ENCODE results near the gene RECK. TPM values are rescaled to one million over a fixed set of nuclear protein-coding genes. Genes with fewer than 3 reads are reported as not detected.
"Not testable (repeated sequence)": the region's sequence is repeated elsewhere in the genome, so short reads cannot be mapped to it uniquely, and the experiment has no call there.

Gene RECK
- total RNA-seq, 1 experiment from 2014 or later, result 2.1 TPM

- peaks cover 10% of the 10 kb centered on the region for H3K4me1 ChIP-seq (replicated peaks; ENCODE audit: insufficient read depth)
- intact Hi-C loops (cut with micrococcal nuclease; ENCODE audit: unreplicated experiment), result no loop called here
- no peak overlapping the region for H2AFZ ChIP-seq
- no peak overlapping the region for H3K4me2 ChIP-seq
- no peaks in the 10 kb centered on the region; the same call in 1 of the 2 replicates for H3K9me3 ChIP-seq (ENCODE audit: insufficient read depth, low read depth)
- H3K79me2 ChIP-seq (ENCODE audit: low read depth), result no peaks in the 10 kb centered on the region
- TF ChIP-seq CTCF (conservative IDR thresholded peaks at IDR 0.05), result no peak
- TF ChIP-seq EZH2 (IDR thresholded peaks at IDR 0.05; ENCODE audit: low read depth), result no peak
- H4K20me1 ChIP-seq (ENCODE audit: insufficient read depth), result no peaks in the 10 kb centered on the region
- BruUV-seq (replicated peaks), result no TSS peak
- no peaks in the 10 kb centered on the region for H3K36me3 ChIP-seq (ENCODE audit: low read depth)
- no peaks in the 10 kb centered on the region for H3F3A ChIP-seq (ENCODE audit: insufficient read depth, low read depth)
- no peak for DNase-seq
- no peak overlapping the region for H3K4me3 ChIP-seq
- H3K9me2 ChIP-seq (ENCODE audit: insufficient read depth), result no peaks in the 10 kb centered on the region
- ChIA-PET CTCF (interaction anchor here (1.1 kb wide), 1 partner anchor 10 kb away, joined by 3 read pairs; no protein-coding TSS in a partner anchor), POLR2A (ENCODE audit: unreplicated experiment) (no interaction called here)
- no peaks in the 10 kb centered on the region for H3K27me3 ChIP-seq (ENCODE audit: insufficient read depth, low read depth)
- no peak overlapping the region for H3K27ac ChIP-seq
Measured at GRCh38 chr9:36156116-36156515, 119.4 kb downstream of the RECK start.

- POLR2A ChIA-PET (ENCODE audit: unreplicated experiment), result no interaction called here
- no peak overlapping the region for H3K27ac ChIP-seq
- H3K79me2 ChIP-seq (ENCODE audit: low read depth), result no peaks in the 10 kb centered on the region
- DNase-seq, result no peak
- no TSS peak for BruUV-seq (replicated peaks)
- CTCF ChIA-PET, result no interaction called here
- no peaks in the 10 kb centered on the region; the same call in 1 of the 2 replicates for H3K9me3 ChIP-seq (ENCODE audit: insufficient read depth, low read depth)
- TF ChIP-seq EZH2 (IDR thresholded peaks at IDR 0.05; ENCODE audit: low read depth) (no peak), CTCF (conservative IDR thresholded peaks at IDR 0.05) (no peak)
- H4K20me1 ChIP-seq (ENCODE audit: insufficient read depth), result no peaks in the 10 kb centered on the region
- intact Hi-C loops (cut with micrococcal nuclease; ENCODE audit: unreplicated experiment), result no loop called here
- no peaks in the 10 kb centered on the region for H3K27me3 ChIP-seq (ENCODE audit: insufficient read depth, low read depth)
- H3K4me1 ChIP-seq (replicated peaks; ENCODE audit: insufficient read depth), result peaks cover 14% of the 10 kb centered on the region
- H3K36me3 ChIP-seq (ENCODE audit: low read depth), result no peaks in the 10 kb centered on the region
- H3K4me3 ChIP-seq, result no peak overlapping the region
- H3F3A ChIP-seq (ENCODE audit: insufficient read depth, low read depth), result no peaks in the 10 kb centered on the region
- H3K9me2 ChIP-seq (ENCODE audit: insufficient read depth), result no peaks in the 10 kb centered on the region
- H3K4me2 ChIP-seq, result no peak overlapping the region
- no peak overlapping the region for H2AFZ ChIP-seq
Measured at GRCh38 chr9:36158122-36158521, 121.4 kb downstream of the RECK start.

GRCh38 chr9:36158917-36159316, 122.2 kb downstream of the RECK start:
- Histone ChIP-seq H3K36me3 (ENCODE audit: low read depth) (no peaks in the 10 kb centered on the region), H2AFZ (no peak overlapping the region), H3F3A (ENCODE audit: insufficient read depth, low read depth) (no peaks in the 10 kb centered on the region), H3K27me3 (ENCODE audit: insufficient read depth, low read depth) (no peaks in the 10 kb centered on the region), H3K4me2 (no peak overlapping the region), H3K9me3 (ENCODE audit: insufficient read depth, low read depth) (no peaks in the 10 kb centered on the region; the same call in 1 of the 2 replicates), H4K20me1 (ENCODE audit: insufficient read depth) (no peaks in the 10 kb centered on the region), H3K4me1 (replicated peaks; ENCODE audit: insufficient read depth) (peaks cover 14% of the 10 kb centered on the region), H3K79me2 (ENCODE audit: low read depth) (no peaks in the 10 kb centered on the region), H3K9me2 (ENCODE audit: insufficient read depth) (no peaks in the 10 kb centered on the region), H3K4me3 (no peak overlapping the region), H3K27ac (no peak overlapping the region)
- intact Hi-C loops (cut with micrococcal nuclease; ENCODE audit: unreplicated experiment), result no loop called here
- ChIA-PET POLR2A (ENCODE audit: unreplicated experiment) (no interaction called here), CTCF (no interaction called here)
- no TSS peak for BruUV-seq (replicated peaks)
- TF ChIP-seq CTCF (conservative IDR thresholded peaks at IDR 0.05) (no peak), EZH2 (IDR thresholded peaks at IDR 0.05; ENCODE audit: low read depth) (no peak)
- DNase-seq, result no peak

GRCh38 chr9:36159509-36159908, 122.8 kb downstream of the RECK start:
- H4K20me1 ChIP-seq (ENCODE audit: insufficient read depth); H3F3A ChIP-seq (ENCODE audit: insufficient read depth, low read depth); intact Hi-C loops (cut with micrococcal nuclease; ENCODE audit: unreplicated experiment); H3K4me3 ChIP-seq; H3K27me3 ChIP-seq (ENCODE audit: insufficient read depth, low read depth); BruUV-seq (replicated peaks); H2AFZ ChIP-seq; H3K27ac ChIP-seq; H3K4me2 ChIP-seq; H3K79me2 ChIP-seq (ENCODE audit: low read depth); H3K9me3 ChIP-seq (ENCODE audit: insufficient read depth, low read depth); H3K9me2 ChIP-seq (ENCODE audit: insufficient read depth); POLR2A ChIA-PET (ENCODE audit: unreplicated experiment); CTCF ChIA-PET; H3K36me3 ChIP-seq (ENCODE audit: low read depth): not testable (repeated sequence)
- H3K4me1 ChIP-seq (replicated peaks; ENCODE audit: insufficient read depth), result peaks cover 14% of the 10 kb centered on the region
- DNase-seq, result peak in 1 of 2 experiments; percentile 63

DNA sequence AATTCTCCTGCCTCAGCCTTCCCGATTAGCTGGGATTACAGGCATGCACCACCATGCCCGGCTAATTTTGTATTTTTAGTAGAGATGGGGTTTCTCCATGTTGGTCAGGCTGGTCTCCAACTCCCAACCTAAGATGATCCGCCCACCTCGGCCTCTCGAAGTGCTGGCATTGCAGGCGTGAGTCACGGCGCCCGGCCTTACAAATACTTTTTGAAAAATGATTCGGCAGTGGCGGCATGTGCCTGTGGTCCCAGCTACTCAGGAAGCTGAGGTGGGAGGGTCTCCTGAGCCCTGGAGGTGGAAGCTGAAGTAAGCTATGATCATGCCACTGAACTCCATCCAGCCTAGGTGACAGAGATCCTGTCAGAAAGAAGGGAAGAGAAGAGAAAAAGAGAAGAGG, 123.4 kb downstream of the RECK start:
- H3K27me3 ChIP-seq (ENCODE audit: insufficient read depth, low read depth); H3K9me2 ChIP-seq (ENCODE audit: insufficient read depth); H3K27ac ChIP-seq; H3K9me3 ChIP-seq (ENCODE audit: insufficient read depth, low read depth); H3K4me2 ChIP-seq; POLR2A ChIA-PET (ENCODE audit: unreplicated experiment); DNase-seq; intact Hi-C loops (cut with micrococcal nuclease; ENCODE audit: unreplicated experiment); H3K36me3 ChIP-seq (ENCODE audit: low read depth); H2AFZ ChIP-seq; BruUV-seq (replicated peaks); H3K4me3 ChIP-seq; H3F3A ChIP-seq (ENCODE audit: insufficient read depth, low read depth); H3K79me2 ChIP-seq (ENCODE audit: low read depth); H4K20me1 ChIP-seq (ENCODE audit: insufficient read depth): not testable (repeated sequence)
- CTCF ChIA-PET, result interaction anchor here (0.6 kb wide), 1 partner anchor 50 kb away, joined by 3 read pairs; no protein-coding TSS in a partner anchor
- peaks cover 14% of the 10 kb centered on the region for H3K4me1 ChIP-seq (replicated peaks; ENCODE audit: insufficient read depth)

Data from PC-9 (cell line).